Keratinocyte (primary cell): ENCODE measurements around the gene CAMKMT. TPM values are rescaled to one million over a fixed set of nuclear protein-coding genes. Genes with fewer than 3 reads are reported as not detected.

Experiments
- DNase-seq: peaks from one replicate; pipeline ENCODE4 v3.0.0-alpha.2; 2011; ENCODE audit warnings: low read depth, missing footprints, low spot score
- FAIRE-seq: peaks from 2 replicates; lab custom pipeline; 2011; peaks lifted over from hg19 to GRCh38; lab: Jason Lieb, UNC
- H2AFZ ChIP-seq: 2 replicates; pipeline ENCODE4 v1.6.0; 2012; ENCODE audit warnings: low read length, control low read depth, inconsistent platforms; ENCODE audit not compliant: control insufficient read depth
- H3K27ac ChIP-seq: 2 replicates; pipeline ENCODE4 v1.5.1; 2011; ENCODE audit warnings: low read length; ENCODE audit not compliant: control insufficient read depth, insufficient read depth
- H3K27me3 ChIP-seq: 3 replicates; pipeline ENCODE4 v1.6.0; 2011; ENCODE audit warnings: low read length; ENCODE audit not compliant: control insufficient read depth, insufficient read depth; ENCODE audit errors: extremely low read depth
- H3K36me3 ChIP-seq, 2 experiments: 2 replicates in 1 of 2; 3 replicates in 1 of 2; pipeline ENCODE4 v1.5.1; 2011; ENCODE audit warnings: low read length in 2 of 2, mild to moderate bottlenecking in 1 of 2; ENCODE audit not compliant: control insufficient read depth in 2 of 2, insufficient read depth in 2 of 2; ENCODE audit errors: extremely low read depth in 1 of 2
- H3K4me1 ChIP-seq: 3 replicates; pipeline ENCODE4 v1.5.1; 2011; ENCODE audit warnings: low read length; ENCODE audit not compliant: control insufficient read depth, insufficient read depth; ENCODE audit errors: extremely low read depth
- H3K4me2 ChIP-seq: 3 replicates; pipeline ENCODE4 v1.6.0; 2011; ENCODE audit warnings: low read depth, low read length; ENCODE audit not compliant: control insufficient read depth, insufficient read depth; ENCODE audit errors: extremely low read depth
- H3K4me3 ChIP-seq, 3 experiments: fragments of 200-600 bp in 1 of 3; sonication (generic) in 1 of 3; 2 replicates in 2 of 3; 3 replicates in 1 of 3; pipeline ENCODE4 v1.5.1; 2011 to 2016; ENCODE audit warnings: low read length in 3 of 3, mild to moderate bottlenecking in 3 of 3, control low read depth in 2 of 3, inconsistent platforms in 1 of 3, low read depth in 1 of 3, mixed read lengths in 1 of 3, mixed run types in 1 of 3, moderate library complexity in 1 of 3; ENCODE audit not compliant: control insufficient read depth in 2 of 3, insufficient read depth in 2 of 3; ENCODE audit errors: extremely low read depth in 1 of 3
- H3K79me2 ChIP-seq: 2 replicates; pipeline ENCODE4 v1.6.0; 2012; ENCODE audit warnings: low read length; ENCODE audit not compliant: control insufficient read depth, insufficient read depth
- H3K9ac ChIP-seq: 3 replicates; pipeline ENCODE4 v1.6.0; 2011; ENCODE audit warnings: low read length; ENCODE audit not compliant: control insufficient read depth, insufficient read depth; ENCODE audit errors: extremely low read depth
- H3K9me1 ChIP-seq: 3 replicates; pipeline ENCODE4 v1.6.0; 2011; ENCODE audit warnings: low read length; ENCODE audit not compliant: control insufficient read depth, insufficient read depth; ENCODE audit errors: extremely low read depth
- H3K9me3 ChIP-seq: 2 replicates; pipeline ENCODE4 v1.5.1; 2012; ENCODE audit warnings: low read depth, low read length; ENCODE audit not compliant: control insufficient read depth
- H4K20me1 ChIP-seq: 3 replicates; pipeline ENCODE4 v1.6.0; 2011; ENCODE audit warnings: low read length; ENCODE audit not compliant: control insufficient read depth, insufficient read depth; ENCODE audit errors: extremely low read depth
- CTCF ChIP-seq, 3 experiments: IDR thresholded peaks in 1 of 3; conservative IDR thresholded peaks in 1 of 3; optimal IDR thresholded peaks in 1 of 3; 2 replicates in 2 of 3; 3 replicates in 1 of 3; pipeline versions ENCODE3 to v1.5.1; 2011; ENCODE audit warnings: low read length in 3 of 3, mild to moderate bottlenecking in 3 of 3, moderate library complexity in 2 of 3, control low read depth in 1 of 3, inconsistent platforms in 1 of 3; ENCODE audit not compliant: insufficient read depth in 2 of 3; ENCODE audit errors: extremely low read depth in 1 of 3
- EZH2 ChIP-seq: IDR thresholded peaks from one replicate; pipeline ENCODE4 v1.6.1; 2012; ENCODE audit warnings: inconsistent platforms, mild to moderate bottlenecking, low read length, moderate library complexity
- dilution Hi-C: fragments of 300-500 bp; cut with MboI; formaldehyde crosslinking; loops from one replicate; pipeline ENCODE4 v1.7.0; 2020; ENCODE audit warnings: low sequenced_read_pairs; ENCODE audit not compliant: extremely low pct_ligation_motif_present
- polyA plus RNA-seq, 5 experiments: library from polyadenylated mRNA; depleted of rRNA in 3 of 5; stranded (reverse) in 3 of 5; stranded (forward) in 1 of 5; unstranded in 1 of 5; fragments of >200 nt; gene quantifications; 1 replicate in 1 of 5; 2 replicates in 3 of 5; 3 replicates in 1 of 5; pipeline versions ENCODE4 v1.2.1 to v1.2.3, GENCODE V29; 2011 to 2012; ENCODE audit warnings: missing spikeins in 2 of 5, low read depth in 1 of 5, low replicate concordance in 1 of 5

The CAMKMT gene
- polyA plus RNA-seq, 1 donor (not counting 4 experiments of a cell fraction or from before 2014, with no cell fraction given) = 9.9 TPM

DNA sequence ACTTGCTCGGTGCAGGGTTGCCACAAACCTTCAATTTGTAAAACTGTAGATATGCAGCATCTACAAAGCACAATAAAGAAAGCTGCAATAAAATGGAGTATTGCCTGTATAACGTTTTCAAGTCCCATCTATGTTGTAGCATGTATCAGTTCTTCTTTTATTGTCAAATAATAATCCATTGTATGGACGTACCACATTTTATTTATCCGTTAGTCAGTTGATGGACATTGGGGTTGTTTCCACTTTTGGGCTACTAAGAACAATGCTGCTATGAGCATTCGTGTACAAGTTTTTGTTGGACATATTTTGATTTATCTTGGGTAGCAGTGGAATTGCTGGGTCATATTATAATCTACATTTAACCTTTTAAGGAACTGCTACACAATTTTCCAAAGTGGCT is 339.1 kb downstream of the CAMKMT start:
- H3K27me3 ChIP-seq = no peaks in the 10 kb centered on the region
- no peaks in the 10 kb centered on the region for H3K4me1 ChIP-seq
- dilution Hi-C loops = no loop called here
- no peaks in the 10 kb centered on the region for H3K9me3 ChIP-seq
- no peaks in the 10 kb centered on the region for H3K36me3 ChIP-seq
- H3K4me3 ChIP-seq = no peak overlapping the region
- H3K79me2 ChIP-seq = no peaks in the 10 kb centered on the region
- TF ChIP-seq CTCF (optimal IDR thresholded peaks at IDR 0.05 in 1 of 3, IDR thresholded peaks at IDR 0.05 in 1 of 3, conservative IDR thresholded peaks at IDR 0.05 in 1 of 3; ENCODE audit: extremely low read depth in 1 of 3, insufficient read depth in 2 of 3, low read length in 3 of 3) (no peak), EZH2 (no peak)
- H3K27ac ChIP-seq = no peak overlapping the region
- H4K20me1 ChIP-seq = no peaks in the 10 kb centered on the region
- no peak overlapping the region for H3K9ac ChIP-seq
- no peak overlapping the region for H2AFZ ChIP-seq
- FAIRE-seq (no peak), DNase-seq (no peak)
- no peak overlapping the region for H3K4me2 ChIP-seq
- no peaks in the 10 kb centered on the region for H3K9me1 ChIP-seq

DNA sequence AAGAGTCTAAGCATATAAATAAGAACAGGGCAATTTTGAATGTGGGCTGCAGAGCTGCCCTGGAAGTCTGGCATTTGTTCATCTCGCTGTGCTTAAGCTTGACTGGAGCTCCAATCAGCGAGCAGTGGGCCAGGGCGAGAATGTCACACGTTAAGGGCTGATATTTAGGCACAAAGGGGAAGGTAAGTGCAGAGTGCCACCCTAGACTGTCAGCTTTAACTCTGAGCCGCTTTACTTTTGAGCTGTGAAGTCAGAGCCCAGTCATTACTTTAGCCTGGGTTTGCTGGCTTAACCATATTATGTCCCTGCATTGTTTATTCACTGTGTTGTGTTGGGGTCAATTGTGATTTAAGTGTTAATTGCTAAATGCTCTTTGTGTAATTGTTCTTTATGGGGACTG is 343.6 kb downstream of the CAMKMT start:
- TF ChIP-seq CTCF (optimal IDR thresholded peaks at IDR 0.05 in 1 of 3, IDR thresholded peaks at IDR 0.05 in 1 of 3, conservative IDR thresholded peaks at IDR 0.05 in 1 of 3; ENCODE audit: extremely low read depth in 1 of 3, insufficient read depth in 2 of 3, low read length in 3 of 3) (no peak), EZH2 (no peak)
- Histone ChIP-seq H2AFZ (no peak overlapping the region), H3K9me3 (no peaks in the 10 kb centered on the region), H3K79me2 (no peaks in the 10 kb centered on the region), H3K4me2 (no peak overlapping the region), H3K36me3 (no peaks in the 10 kb centered on the region), H3K4me3 (no peak overlapping the region), H3K9me1 (no peaks in the 10 kb centered on the region), H3K9ac (no peak overlapping the region), H3K4me1 (peaks cover 8% of the 10 kb centered on the region), H3K27ac (no peak overlapping the region), H3K27me3 (no peaks in the 10 kb centered on the region), H4K20me1 (no peaks in the 10 kb centered on the region)
- FAIRE-seq (no peak), DNase-seq (no peak)
- dilution Hi-C loops = no loop called here
